NCI-H345 treated with DMSO at 0.1 percent for 48 hours (cell line): ENCODE results near the gene SFT2D1.
"Not testable (repeated sequence)": the region's sequence is repeated elsewhere in the genome, so short reads cannot be mapped to it uniquely, and the experiment has no call there.

Source experiments
- DNase-seq: peaks from one replicate; lab custom pipeline; 2025; ENCODE audit not compliant: unreplicated experiment; lab: John Stamatoyannopoulos, UW

The SFT2D1 gene

GRCh38 chr6:166364456-166364855, 22.1 kb upstream of the SFT2D1 start:
- no peak for DNase-seq

GRCh38 chr6:166362427-166362826, 20.1 kb upstream of the SFT2D1 start:
- DNase-seq: not testable (repeated sequence)

GRCh38 chr6:166361077-166361429, 18.7 kb upstream of the SFT2D1 start:
- no peak for DNase-seq

GRCh38 chr6:166360243-166361076, 18.1 kb upstream of the SFT2D1 start:
- DNase-seq: no peak

- no peak for DNase-seq
Observed at GRCh38 chr6:166355552-166355951, 13.2 kb upstream of the SFT2D1 start.

- no peak for DNase-seq
Observed at GRCh38 chr6:166354965-166355364, 12.6 kb upstream of the SFT2D1 start.

- DNase-seq: no peak
Observed at GRCh38 chr6:166354143-166354542, 11.8 kb upstream of the SFT2D1 start.

- DNase-seq: no peak
Observed at GRCh38 chr6:166353507-166353906, 11.2 kb upstream of the SFT2D1 start.

GRCh38 chr6:166352923-166353322, 10.6 kb upstream of the SFT2D1 start:
- no peak for DNase-seq

- DNase-seq: peak; percentile 7
Observed at GRCh38 chr6:166351715-166352285, 9.5 kb upstream of the SFT2D1 start.

- DNase-seq: no peak
Observed at GRCh38 chr6:166348305-166348949, 6.1 kb upstream of the SFT2D1 start.

- DNase-seq: no peak
Observed at GRCh38 chr6:166346965-166347364, 4.6 kb upstream of the SFT2D1 start.

- DNase-seq: no peak
Observed at GRCh38 chr6:166346449-166346848, 4.1 kb upstream of the SFT2D1 start.

GRCh38 chr6:166345672-166346071, 3.3 kb upstream of the SFT2D1 start:
- DNase-seq: not testable (repeated sequence)

- not testable (repeated sequence) for DNase-seq
Observed at GRCh38 chr6:166344921-166345320, 2.6 kb upstream of the SFT2D1 start.

GRCh38 chr6:166344240-166344639, 1.9 kb upstream of the SFT2D1 start:
- DNase-seq: no peak

- no peak for DNase-seq
Observed at GRCh38 chr6:166343150-166343487, 774 bp upstream of the SFT2D1 start.

- DNase-seq: no peak
Observed at GRCh38 chr6:166341977-166342348, 382 bp downstream of the SFT2D1 start.

- no peak for DNase-seq
Observed at GRCh38 chr6:166341464-166341863, 881 bp downstream of the SFT2D1 start.

- no peak for DNase-seq
Observed at GRCh38 chr6:166338854-166339253, 3.5 kb downstream of the SFT2D1 start.

GRCh38 chr6:166336847-166337246, 5.5 kb downstream of the SFT2D1 start:
- DNase-seq: no peak
